Osteocyte (in vitro differentiated cells): Measurements from ENCODE around the gene STAM2. TPM values are rescaled to one million over a fixed set of nuclear protein-coding genes. Genes with fewer than 3 reads are reported as not detected.
"Not testable (repeated sequence)": the region's sequence is repeated elsewhere in the genome, so short reads cannot be mapped to it uniquely, and the experiment has no call there.

ENCODE experiments used
- DNase-seq: peaks from one replicate; pipeline ENCODE4 v3.0.0; 2021; ENCODE audit warnings: mixed read lengths; ENCODE audit not compliant: unreplicated experiment; ENCODE audit errors: extremely low spot score
- H3K27ac Mint-ChIP-seq: one replicate; pipeline ENCODE4 v1.8.0; 2021; ENCODE audit warnings: mild to moderate bottlenecking, mixed read lengths; ENCODE audit not compliant: unreplicated experiment
- H3K27me3 Mint-ChIP-seq: one replicate; pipeline ENCODE4 v1.8.0; 2021; ENCODE audit warnings: mixed read lengths; ENCODE audit not compliant: unreplicated experiment
- H3K36me3 Mint-ChIP-seq: one replicate; pipeline ENCODE4 v1.8.0; 2021; ENCODE audit warnings: mixed read lengths; ENCODE audit not compliant: unreplicated experiment
- H3K4me1 Mint-ChIP-seq: one replicate; pipeline ENCODE4 v1.8.0; 2021; ENCODE audit warnings: mixed read lengths; ENCODE audit not compliant: unreplicated experiment
- H3K4me3 Mint-ChIP-seq: one replicate; pipeline ENCODE4 v1.8.0; 2021; ENCODE audit warnings: mild to moderate bottlenecking, moderate library complexity, mixed read lengths; ENCODE audit not compliant: unreplicated experiment
- H3K9me3 Mint-ChIP-seq: one replicate; pipeline ENCODE4 v1.8.0; 2021; ENCODE audit warnings: mixed read lengths; ENCODE audit not compliant: unreplicated experiment
- CTCF ChIP-seq: fragments of 200-600 bp; sonication (generic); IDR thresholded peaks from 2 replicates; pipeline ENCODE4 v1.5.0; 2021; ENCODE audit warnings: antibody characterized with exemption, mild to moderate bottlenecking, moderate library complexity
- total RNA-seq: library from RNA; stranded (reverse); gene quantifications from 2 replicates; pipeline ENCODE4 v1.2.1, GENCODE V29; 2021

Gene STAM2
- total RNA-seq, 1 donor from 2014 or later, result 43.0 TPM

- no peaks in the 10 kb centered on the region for H3K9me3 Mint-ChIP-seq
- peaks cover 30% of the 10 kb centered on the region for H3K4me1 Mint-ChIP-seq
- H3K36me3 Mint-ChIP-seq, result no peaks in the 10 kb centered on the region
- H3K4me3 Mint-ChIP-seq, result peak overlapping the region; percentile 95
- no peak for TF ChIP-seq CTCF
- peaks cover 10% of the 10 kb centered on the region for H3K27me3 Mint-ChIP-seq
- DNase-seq, result no peak
- H3K27ac Mint-ChIP-seq, result peak overlapping the region; percentile 100
Observed at GRCh38 chr2:152176113-152176714, 651 bp upstream of the STAM2 start.

- Mint-ChIP-seq H3K27me3 (peaks cover 3% of the 10 kb centered on the region), H3K36me3 (no peaks in the 10 kb centered on the region), H3K4me3 (peak overlapping the region; percentile 95), H3K9me3 (no peaks in the 10 kb centered on the region), H3K27ac (peak overlapping the region; percentile 100), H3K4me1 (peaks cover 30% of the 10 kb centered on the region)
- no peak for DNase-seq
- TF ChIP-seq CTCF, result no peak
Observed at GRCh38 chr2:152175012-152175367, 573 bp downstream of the STAM2 start.

- no peak for TF ChIP-seq CTCF
- H3K27me3 Mint-ChIP-seq, result no peaks in the 10 kb centered on the region
- H3K9me3 Mint-ChIP-seq, result no peaks in the 10 kb centered on the region
- DNase-seq, result no peak
- peak overlapping the region; percentile 100 for H3K27ac Mint-ChIP-seq
- peaks cover 31% of the 10 kb centered on the region for H3K4me1 Mint-ChIP-seq
- no peaks in the 10 kb centered on the region for H3K36me3 Mint-ChIP-seq
- peak overlapping the region; percentile 95 for H3K4me3 Mint-ChIP-seq
Observed at GRCh38 chr2:152174574-152174973, 989 bp downstream of the STAM2 start.

- DNase-seq, result no peak
- no peak for TF ChIP-seq CTCF
- Mint-ChIP-seq H3K27me3 (no peaks in the 10 kb centered on the region), H3K4me1 (peaks cover 36% of the 10 kb centered on the region), H3K36me3 (no peaks in the 10 kb centered on the region), H3K27ac (peak overlapping the region; percentile 38), H3K9me3 (no peaks in the 10 kb centered on the region), H3K4me3 (peak overlapping the region; percentile 95)
Observed at GRCh38 chr2:152173831-152174230, 1.7 kb downstream of the STAM2 start.

- not testable (repeated sequence) for H3K4me3 Mint-ChIP-seq, H3K9me3 Mint-ChIP-seq, DNase-seq, H3K27me3 Mint-ChIP-seq, H3K36me3 Mint-ChIP-seq
- Mint-ChIP-seq H3K27ac (peak overlapping the region; percentile 31), H3K4me1 (peaks cover 43% of the 10 kb centered on the region)
Observed at GRCh38 chr2:152172201-152172785, 3.3 kb downstream of the STAM2 start.
